ENCODE measurements around the gene PAFAH1B2.
"Not testable (repeated sequence)": the region's sequence is repeated elsewhere in the genome, so short reads cannot be mapped to it uniquely, and the experiment has no call there.

Gene PAFAH1B2

DNA sequence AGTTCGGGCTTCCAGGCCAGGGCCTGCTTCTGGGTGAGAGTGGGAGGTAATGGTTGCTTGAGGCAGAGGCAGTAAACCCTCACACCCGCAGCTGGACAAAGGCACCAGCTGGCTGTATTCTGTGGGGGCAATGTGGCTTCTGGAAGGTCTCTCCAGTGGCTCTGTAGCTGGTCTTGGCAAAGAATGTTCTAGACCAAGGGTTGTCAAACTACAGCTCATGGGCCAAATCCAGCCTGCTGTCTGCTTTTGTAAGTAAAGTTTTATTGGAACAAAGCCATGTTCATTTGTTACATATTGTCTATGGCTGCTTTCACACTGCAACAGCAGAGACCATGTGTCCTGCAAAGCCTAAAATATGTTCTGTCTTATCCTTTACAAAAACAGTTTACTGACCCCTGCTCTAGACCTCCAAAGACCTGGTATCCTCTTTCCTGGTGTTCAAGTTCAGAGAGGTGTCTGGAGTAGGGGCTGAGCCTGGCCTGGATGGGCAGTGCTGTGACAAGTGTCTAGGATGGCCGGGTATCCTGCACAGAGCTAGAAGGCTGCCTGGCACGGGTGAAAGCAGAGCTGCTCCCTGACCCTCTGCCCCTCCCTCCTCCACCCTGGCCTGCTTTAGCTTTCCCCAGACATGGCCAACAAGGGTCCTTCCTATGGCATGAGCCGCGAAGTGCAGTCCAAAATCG lies 58.4 kb downstream of the PAFAH1B2 start:
- no peak for DNase-seq (ENCODE audit: low read depth)

DNA sequence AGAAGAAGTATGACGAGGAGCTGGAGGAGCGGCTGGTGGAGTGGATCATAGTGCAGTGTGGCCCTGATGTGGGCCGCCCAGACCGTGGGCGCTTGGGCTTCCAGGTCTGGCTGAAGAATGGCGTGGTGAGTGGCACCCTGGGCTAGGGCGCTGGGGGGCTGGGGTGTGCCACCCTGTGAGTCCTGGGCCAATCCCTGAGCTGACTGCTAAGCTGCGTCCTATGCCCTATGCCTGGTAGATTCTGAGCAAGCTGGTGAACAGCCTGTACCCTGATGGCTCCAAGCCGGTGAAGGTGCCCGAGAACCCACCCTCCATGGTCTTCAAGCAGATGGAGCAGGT lies 59.0 kb downstream of the PAFAH1B2 start:
- DNase-seq (ENCODE audit: low read depth) = no peak

DNA sequence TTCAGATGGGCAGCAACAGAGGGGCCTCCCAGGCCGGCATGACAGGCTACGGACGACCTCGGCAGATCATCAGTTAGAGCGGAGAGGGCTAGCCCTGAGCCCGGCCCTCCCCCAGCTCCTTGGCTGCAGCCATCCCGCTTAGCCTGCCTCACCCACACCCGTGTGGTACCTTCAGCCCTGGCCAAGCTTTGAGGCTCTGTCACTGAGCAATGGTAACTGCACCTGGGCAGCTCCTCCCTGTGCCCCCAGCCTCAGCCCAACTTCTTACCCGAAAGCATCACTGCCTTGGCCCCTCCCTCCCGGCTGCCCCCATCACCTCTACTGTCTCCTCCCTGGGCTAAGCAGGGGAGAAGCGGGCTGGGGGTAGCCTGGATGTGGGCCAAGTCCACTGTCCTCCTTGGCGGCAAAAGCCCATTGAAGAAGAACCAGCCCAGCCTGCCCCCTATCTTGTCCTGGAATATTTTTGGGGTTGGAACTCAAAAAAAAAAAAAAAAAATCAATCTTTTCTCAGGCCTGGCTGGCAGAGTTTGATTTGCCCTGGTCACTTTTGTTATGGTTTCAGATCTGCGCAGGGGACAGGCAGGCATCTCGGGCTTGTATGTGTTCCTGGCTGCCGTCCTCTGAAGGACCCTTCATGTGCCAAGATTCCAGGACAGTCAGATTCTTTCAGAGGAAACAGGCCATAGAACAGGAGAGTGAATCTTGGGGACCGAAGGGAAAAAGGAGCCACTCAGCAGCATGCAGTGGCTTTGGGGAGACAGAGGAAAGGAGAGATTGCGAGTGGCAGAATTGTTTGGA lies 60.4 kb downstream of the PAFAH1B2 start:
- DNase-seq (ENCODE audit: low read depth) = no peak

DNA sequence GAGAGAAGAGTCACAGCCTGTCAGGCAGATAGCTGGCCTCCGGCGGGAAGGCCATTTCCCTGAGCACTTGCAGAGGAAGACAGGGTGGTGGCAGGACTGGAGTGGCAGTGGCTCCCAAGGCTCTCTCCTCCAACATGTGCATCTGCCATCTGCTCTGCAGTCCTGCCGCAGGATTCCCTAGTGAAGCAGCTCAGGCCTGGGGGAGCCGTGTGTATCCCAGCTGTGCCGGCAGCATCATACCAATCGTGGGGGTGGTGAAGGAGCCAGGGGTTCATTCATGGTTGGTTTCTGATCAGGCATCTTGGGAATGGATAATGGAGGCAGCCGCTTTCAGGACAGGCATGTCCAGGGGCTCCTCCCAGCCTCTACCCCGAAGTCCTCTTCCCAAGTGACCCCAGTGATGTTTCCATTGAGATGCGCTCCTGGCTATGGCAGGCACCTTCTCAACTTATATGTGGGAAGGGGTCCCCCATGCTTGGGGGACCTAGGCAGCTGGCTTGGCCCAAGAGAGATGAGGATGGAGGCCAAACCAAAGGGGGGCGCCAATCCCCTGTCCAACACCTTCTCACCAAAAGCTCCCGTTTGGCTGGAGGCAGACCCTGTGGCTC lies 61.2 kb downstream of the PAFAH1B2 start:
- DNase-seq (ENCODE audit: low read depth) = no peak

DNA sequence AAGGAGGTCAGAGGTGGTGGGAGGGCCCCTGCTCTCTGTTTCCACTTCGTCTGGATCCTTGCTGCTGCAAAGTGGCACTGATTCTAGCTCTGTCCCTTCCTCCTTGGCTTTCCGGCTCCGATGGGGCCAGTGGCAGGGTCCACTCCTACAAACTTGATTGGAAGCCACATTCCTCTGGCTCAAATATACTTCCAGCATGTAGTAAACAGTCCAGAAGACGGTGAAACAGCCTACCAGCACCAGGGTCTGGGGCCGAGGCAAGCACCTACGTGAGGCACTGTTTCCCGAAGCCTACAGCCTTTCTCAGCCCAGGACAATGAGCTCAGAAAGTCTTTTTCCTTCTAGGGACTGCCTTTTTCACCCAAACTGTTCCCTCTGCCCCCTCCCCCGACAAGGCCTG lies 62.0 kb downstream of the PAFAH1B2 start:
- DNase-seq (ENCODE audit: low read depth) = not testable (repeated sequence)

DNA sequence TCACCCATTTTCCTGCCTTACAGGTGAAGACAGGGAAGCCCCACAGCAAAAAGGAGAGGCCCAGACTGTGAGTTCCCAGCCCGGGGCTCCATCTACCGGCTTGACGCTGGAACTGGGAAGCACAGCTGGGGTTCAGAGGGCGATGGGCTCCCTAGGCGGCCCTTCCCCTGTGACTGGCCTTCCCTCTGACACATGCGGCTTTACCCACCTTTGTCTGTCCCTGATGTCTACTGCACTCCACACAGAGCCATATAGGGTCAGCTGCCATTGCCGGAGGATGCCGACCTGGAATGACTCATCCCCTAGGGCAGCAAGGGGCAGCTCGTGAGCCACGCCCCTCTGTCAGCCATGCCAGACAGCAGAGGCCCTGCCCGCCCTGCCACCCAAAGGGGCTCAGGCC lies 62.8 kb downstream of the PAFAH1B2 start:
- not testable (repeated sequence) for DNase-seq (ENCODE audit: low read depth)

DNA sequence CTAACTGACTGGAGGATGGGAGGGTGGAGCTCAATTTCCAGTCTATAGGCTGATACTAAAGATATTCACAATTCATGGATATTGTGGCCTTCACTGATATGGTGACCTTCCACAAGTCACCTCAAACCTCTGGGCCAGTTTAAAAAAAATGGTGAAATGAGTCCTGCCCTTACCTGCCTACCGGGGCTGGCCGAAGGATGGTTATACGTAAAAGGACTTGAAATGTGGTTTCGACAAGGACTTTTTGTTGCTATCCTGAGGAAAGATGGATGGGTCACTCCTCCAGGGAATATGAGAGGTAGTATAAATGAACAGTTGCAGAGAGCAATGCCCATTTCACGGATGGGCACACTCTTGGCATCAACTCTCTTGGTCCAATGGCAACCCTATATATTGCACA lies 63.4 kb downstream of the PAFAH1B2 start:
- DNase-seq (ENCODE audit: low read depth) = not testable (repeated sequence)

DNA sequence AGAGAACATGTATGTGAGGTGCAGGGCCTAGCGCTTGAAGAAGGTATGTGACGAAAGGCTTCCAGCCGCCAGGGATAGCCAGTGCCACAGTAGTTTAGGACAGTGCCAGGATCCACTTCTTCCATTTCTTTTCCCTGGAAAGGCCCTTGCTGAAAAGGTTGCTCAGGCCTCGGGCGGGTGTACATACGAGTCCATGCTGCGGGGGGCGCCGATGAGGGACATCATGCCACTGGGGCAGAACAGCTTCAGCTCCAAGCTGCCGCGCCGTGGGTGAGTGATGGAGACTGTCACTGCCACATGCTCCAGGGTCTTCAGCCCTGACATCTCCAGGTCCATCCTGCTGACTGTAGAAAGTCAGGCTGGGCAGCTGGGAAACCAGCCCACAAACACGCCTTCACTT lies 64.6 kb downstream of the PAFAH1B2 start:
- not testable (repeated sequence) for DNase-seq (ENCODE audit: low read depth)

DNA sequence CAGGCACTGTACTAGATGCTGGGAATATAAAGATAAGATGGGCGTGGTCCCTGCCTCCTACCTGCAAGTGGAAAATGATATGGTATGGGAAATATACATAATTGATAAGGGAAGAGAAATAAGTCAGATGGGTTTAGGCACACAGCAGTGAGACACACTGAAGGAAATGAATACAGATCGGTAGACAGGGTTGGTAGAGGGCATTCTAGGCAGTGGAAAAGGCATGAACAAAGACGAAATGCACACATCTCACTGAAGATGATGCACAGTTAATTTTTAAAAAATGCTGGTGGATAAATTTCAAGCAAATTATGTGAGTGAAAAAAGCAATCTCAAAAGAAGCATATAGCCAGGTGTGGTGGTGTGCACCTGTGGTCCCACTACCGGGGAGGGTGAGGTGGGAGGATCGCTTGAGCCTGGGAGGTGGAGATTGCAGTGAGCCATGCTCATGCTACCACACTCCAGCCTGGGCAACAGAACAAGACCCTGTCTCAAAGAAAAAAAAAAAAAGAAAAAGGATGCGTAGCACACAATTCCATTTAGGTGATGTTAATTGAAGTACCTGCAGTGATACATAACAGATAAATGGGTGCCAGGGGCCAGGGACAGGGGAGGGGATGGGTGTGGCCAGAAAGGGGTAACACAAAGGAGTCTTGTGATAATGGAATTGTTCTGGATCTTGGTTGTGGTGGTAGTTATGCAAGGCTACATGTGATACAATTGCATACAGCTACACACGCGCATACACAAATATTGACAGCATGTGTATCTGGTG lies 65.5 kb downstream of the PAFAH1B2 start:
- not testable (repeated sequence) for DNase-seq (ENCODE audit: low read depth)

DNA sequence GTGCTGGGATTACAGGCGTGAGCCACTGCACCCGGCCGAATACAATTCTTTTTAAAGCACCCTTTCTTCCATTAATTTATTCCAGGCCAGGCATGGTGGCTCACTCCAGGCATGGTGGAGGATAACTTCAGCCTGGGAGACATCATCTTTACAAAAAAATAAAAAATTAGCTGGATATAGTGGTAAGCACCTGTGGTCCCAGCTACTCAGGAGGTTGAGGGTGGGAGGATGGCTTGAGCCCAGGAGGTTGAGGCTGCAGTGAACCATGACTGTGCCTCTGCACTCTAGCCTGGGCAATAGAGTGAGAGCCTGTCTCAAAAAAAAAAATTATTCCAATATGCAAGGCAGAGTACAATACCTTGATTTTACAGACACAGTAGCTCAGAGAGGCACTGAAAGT lies 66.5 kb downstream of the PAFAH1B2 start:
- DNase-seq (ENCODE audit: low read depth) = no peak

DNA sequence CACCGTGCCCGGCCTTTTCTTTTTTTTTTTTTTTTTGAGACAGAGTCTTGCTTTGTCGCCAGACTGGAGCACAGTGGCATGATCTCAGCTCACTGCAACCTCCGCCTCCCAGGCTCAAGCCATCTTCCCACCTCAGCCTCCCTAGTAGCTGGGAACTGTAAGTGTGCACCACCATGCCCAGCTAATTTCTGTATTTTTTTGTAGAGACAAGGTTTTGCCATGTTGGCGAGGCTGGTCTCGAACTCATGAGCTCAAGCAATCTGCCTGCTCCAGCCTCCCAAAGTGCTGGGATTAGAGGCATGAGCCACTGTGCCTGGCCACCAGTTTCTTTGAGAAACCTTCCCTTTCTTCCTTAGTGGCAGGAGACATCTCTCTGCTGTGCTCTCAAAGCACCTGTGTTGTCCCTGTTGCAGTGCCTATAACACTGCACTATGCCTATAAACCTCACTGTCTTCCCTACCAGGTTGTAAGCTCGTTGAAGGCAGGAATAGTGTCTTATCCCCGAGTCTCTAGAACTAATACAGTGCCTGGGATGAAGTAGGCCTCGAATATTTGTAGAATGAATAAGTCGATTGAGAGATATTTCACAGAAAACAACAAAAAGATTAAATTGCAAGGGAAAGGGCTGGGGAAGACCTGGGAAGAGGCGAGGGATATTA lies 68.7 kb downstream of the PAFAH1B2 start:
- no peak for DNase-seq (ENCODE audit: low read depth)

DNA sequence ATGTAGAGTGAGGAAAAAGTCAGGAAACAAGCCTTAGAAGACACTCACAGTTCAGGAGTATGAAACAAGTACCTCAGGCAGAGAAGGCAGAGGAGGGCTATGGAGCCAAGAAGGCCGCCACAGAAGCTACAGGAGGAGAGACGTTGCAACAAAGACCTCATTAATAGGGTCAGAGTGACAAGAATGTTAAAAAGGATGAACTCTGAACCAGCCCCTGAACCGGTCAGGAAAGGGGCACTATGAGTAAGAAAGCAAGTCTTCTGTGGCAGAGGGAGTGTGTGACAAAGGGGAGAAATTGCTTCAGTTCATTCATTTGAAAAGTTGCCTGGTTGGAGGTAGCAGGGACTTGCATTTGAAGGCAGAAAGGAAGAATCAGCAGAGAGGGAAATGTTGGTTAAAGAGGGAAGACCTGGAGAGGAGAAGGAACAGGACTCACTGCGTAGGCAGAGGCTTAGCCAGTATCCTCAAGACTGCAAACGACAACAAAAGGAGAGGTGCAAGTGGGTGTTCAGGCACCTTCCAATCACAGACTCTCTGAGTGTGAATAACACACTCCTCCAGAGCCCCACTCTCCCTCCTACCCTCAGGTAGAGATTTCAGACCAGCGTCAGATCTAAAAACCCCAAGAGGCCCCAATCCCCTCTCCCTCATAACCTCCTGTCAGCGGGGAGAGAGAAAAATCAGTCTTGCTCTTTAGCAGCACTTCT lies 70.5 kb downstream of the PAFAH1B2 start:
- DNase-seq (ENCODE audit: low read depth) = no peak

DNA sequence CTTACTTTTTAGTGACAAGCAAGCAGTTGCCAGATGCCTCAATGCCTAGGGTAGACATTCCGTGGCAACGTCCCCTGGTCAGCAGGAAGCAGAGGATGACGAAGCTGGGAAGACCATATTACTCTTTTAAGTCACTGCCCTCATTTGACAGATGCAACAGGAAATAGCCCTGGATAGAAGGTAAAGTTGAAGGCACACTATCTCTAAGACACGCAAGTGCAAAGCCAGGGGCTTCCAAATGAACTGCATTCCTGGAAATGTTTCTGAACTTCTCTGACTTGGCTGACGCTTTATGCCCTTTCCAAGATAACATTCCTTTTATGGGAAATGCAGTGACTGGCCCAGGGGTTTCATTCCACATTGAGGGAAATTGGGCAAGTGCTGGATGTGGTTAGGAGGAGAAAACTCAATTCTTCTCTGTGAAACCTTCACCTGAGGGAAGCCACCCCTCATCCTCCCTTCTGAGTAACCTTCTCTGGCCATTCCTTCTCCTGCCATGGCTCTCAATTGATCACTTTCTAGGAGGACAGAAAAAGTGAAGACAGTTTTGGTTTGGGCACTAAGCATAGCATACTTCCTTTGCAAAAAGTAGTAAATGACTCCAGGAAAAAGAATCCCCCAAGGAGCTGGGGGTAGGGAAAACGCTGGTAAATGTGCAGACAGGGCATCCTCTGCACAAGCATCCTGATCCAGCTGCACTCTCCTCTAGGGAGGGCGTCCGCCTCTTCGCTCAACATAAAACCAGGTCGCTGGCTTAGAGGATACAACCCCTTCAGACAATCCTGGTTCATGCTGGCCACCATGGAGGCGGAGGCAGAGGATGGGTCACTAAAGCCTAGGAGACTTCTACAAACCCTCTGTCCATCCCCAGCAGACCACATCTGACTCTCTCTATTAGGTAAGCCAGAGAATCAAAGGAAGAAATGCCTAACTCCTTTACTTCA lies 73.3 kb downstream of the PAFAH1B2 start:
- DNase-seq (ENCODE audit: low read depth) = no peak

DNA sequence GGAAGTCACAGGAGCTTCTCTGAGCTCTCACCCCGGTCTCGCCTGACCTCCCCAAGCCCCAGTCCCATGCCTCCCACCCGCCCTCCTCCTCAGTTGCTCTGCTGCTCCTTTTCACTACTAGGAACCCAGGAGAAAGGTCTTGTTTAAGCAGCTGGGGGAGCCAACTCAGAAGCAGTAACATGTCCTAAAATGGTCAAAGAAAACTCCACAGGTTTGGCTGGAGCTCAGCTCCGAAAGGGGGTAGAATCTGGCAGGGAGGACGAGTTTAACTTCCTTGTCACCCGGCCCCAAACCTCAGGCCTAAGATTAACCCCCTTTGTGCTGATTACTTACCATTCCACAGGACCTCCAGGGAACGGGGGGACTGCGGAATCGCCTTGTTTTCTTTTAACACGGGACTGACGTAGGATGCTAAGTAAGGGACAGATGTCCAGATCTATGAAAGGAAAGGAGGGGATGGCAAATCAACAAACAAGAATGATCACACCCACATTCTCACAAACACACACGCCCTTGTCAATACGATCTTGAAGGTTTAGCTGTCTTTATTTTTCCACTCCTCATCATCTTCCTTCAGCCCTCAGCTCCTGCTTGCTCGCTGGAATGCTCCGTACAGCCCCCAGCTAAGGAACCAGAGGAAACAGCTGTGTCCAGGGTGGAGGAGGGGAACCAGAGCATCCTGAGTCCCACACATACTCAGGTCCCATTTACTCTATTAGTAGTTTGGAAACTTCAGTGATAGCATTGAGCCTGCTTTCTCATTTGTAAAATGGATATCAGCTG lies 74.2 kb downstream of the PAFAH1B2 start:
- DNase-seq (ENCODE audit: low read depth) = no peak

DNA sequence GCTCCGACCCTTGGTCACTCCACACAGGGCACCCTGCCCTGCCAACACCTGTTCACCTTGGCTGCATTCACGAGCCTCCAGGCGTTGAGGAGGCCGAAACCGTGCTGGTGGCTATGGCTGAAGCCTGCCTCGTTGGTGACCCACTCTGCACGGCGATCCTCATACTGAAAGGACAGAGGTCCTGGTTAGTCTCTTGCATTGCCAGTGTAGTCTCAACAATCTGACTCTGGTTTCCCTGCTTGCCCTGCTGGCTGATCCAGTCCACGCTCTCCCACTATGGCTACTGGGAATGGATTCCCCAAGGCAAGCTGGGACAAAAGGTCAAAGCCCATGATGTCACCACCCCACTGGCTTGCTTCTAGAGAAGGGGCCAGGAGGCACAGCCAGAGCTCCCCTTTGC lies 74.9 kb downstream of the PAFAH1B2 start:
- DNase-seq (ENCODE audit: low read depth) = no peak

DNA sequence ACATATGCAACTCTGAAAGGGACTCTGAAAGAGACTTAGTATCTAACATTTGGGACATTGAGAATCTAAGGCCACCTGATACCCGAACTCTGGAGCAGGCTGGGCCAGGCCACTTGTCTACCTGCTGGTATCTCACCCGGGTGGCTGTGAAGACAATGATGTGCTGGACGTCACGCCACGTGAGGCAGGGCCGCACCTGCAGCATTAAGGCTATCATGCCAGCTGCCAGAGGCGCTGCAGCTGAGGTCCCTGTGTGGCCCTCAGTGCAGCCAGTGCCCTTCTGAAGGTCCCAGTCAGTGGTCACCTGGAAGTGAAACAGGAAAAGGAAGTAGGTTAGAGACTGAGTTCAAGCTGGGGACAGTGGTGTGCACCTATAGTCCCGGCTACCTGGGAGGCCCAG lies 75.4 kb downstream of the PAFAH1B2 start:
- DNase-seq (ENCODE audit: low read depth) = no peak

DNA sequence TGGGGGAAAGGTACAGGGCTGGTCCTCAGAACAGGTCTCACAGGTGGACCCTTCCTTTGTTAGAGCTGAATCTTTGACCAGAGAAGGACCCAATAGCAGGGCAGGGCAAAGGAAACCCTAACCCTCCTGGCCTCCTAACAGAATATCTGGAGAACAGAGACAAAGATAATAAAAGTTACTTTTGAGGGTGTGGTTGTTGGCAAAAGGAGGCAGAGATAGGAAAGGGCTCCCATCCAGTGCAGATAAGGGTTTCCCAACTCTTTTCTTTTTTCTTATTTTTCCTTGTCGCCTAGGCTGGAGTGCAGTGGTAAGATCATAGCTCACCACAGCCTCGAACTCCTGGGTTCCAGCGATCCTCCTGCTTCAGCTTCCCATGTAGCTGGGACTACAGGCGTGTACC lies 75.9 kb downstream of the PAFAH1B2 start:
- no peak for DNase-seq (ENCODE audit: low read depth)

DNA sequence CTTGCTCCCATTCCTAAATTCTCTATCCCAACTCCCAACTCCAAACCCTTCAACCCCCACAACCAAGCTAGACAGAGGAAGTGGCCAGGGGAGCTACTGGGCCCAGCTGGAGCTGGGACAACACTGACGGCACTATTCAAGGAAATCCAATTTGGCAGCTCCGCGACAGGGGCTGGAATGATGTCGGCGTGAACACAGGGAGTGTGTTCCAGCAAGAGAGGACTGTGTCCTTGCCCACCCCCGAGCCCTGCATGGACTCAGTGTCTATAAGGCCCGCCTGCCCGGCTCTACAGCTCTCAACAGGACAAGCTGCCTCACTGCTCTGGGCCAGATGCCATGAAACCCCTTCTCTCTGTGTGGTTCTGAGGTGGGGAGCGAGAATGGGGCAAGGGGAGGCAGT lies 76.5 kb downstream of the PAFAH1B2 start:
- no peak for DNase-seq (ENCODE audit: low read depth)

DNA sequence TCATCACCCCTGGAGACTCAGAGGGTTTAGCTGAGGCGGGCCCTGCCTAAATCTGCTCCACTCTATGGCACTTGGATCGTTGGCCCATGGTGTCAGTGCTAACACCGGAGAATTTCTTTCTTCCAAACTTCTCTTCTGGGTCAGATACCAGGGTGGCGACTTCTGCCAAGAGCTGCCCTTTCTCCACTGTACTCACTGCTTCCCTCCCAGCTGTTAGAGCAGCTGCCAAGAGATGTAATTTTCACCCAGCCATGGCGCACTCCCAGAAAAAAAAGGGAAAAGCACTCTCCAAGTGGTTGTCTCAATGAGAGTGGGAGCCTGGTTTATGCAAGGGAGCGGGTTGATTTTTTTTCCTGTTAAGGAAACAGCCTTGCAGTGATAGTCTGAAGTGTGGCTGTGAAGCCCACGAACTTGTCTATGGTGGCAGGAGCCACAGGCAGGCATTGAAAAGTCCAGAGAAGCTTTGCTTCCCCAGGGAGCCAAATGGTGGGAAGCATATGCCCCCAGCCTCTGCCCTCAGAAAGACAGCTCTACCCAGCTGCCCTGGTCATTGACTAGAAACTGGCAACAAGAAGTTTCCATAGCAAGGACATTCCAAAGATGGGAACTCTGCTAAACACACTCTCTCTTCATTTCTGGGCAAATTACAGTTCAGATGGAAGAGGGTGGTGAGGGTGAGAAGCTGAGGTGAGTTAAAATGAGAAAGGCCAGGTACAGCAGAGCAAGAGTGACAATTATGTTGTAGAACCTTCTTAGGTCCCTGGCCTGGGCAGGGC lies 77.1 kb downstream of the PAFAH1B2 start:
- no peak for DNase-seq (ENCODE audit: low read depth)

Measured in activated T-helper 1 cell treated with Interleukin-2 at 50 U/mL for 16 hours (primary cell).